HL-60 (cell line): ENCODE results near the gene GRK5.

Experiments
- DNase-seq, 2 experiments: peaks; one replicate each; pipeline ENCODE4 v3.0.0-alpha.2; 2010 to 2020; ENCODE audit warnings: low read depth in 1 of 2, low spot score in 1 of 2
- H3K27ac ChIP-seq: fragments of 250-450 bp; sonication (Bioruptor Pico); replicated peaks from 2 replicates; pipeline ENCODE4 v1.5.1; 2020; ENCODE audit warnings: mild to moderate bottlenecking, moderate library complexity
- H3K27me3 ChIP-seq: fragments of 250-450 bp; sonication (Bioruptor Pico); 2 replicates; pipeline ENCODE4 v1.5.1; 2021; ENCODE audit warnings: mild to moderate bottlenecking, moderate library complexity; ENCODE audit not compliant: insufficient read depth, poor library complexity, severe bottlenecking
- H3K4me3 ChIP-seq: replicated peaks from 2 replicates; pipeline ENCODE4 v1.5.1; 2011; ENCODE audit warnings: mild to moderate bottlenecking, control low read depth, low read length; ENCODE audit not compliant: insufficient read depth
- GABPA ChIP-seq: IDR thresholded peaks from 2 replicates; pipeline ENCODE4 v1.6.1; 2012; ENCODE audit warnings: low read depth
- POLR2AphosphoS5 ChIP-seq: IDR thresholded peaks from 2 replicates; pipeline ENCODE4 v1.6.1; 2012; ENCODE audit warnings: low read depth
- SPI1 ChIP-seq: IDR thresholded peaks from 2 replicates; pipeline ENCODE4 v1.6.1; 2012; ENCODE audit warnings: low read depth, mild to moderate bottlenecking, borderline replicate concordance
- TF ChIP-seq, protein P1 (sequence below): IDR thresholded peaks from one replicate; pipeline ENCODE4 v1.5.1; 2011; ENCODE audit warnings: low read length, control low read depth, inconsistent platforms; ENCODE audit not compliant: insufficient read depth
- TF ChIP-seq, protein P2 (sequence below): IDR thresholded peaks from 2 replicates; pipeline ENCODE4 v1.6.1; 2012; ENCODE audit warnings: low read depth; ENCODE audit not compliant: insufficient replicate concordance

Gene GRK5

DNA sequence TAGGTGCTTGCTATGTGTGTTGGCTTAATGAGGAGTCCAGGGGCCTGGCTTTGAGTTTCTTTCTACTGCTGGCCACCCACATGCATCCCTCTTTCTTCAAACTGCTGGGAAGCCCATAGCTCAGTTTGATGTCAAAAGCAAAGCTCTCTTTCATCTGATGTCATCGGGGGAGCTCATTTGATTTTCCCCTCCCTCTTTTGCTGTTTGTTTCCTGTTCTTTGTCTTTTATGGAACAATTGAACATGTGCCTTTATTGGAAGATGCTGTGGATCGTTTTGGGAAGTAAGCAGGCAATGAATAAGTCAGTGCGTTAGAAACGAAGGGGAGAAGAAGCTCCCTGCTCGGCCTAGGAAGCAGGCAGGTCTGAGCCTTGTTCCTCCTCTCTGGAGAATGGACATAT is 140.7 kb downstream of the GRK5 start:
- TF ChIP-seq, protein P1, sequence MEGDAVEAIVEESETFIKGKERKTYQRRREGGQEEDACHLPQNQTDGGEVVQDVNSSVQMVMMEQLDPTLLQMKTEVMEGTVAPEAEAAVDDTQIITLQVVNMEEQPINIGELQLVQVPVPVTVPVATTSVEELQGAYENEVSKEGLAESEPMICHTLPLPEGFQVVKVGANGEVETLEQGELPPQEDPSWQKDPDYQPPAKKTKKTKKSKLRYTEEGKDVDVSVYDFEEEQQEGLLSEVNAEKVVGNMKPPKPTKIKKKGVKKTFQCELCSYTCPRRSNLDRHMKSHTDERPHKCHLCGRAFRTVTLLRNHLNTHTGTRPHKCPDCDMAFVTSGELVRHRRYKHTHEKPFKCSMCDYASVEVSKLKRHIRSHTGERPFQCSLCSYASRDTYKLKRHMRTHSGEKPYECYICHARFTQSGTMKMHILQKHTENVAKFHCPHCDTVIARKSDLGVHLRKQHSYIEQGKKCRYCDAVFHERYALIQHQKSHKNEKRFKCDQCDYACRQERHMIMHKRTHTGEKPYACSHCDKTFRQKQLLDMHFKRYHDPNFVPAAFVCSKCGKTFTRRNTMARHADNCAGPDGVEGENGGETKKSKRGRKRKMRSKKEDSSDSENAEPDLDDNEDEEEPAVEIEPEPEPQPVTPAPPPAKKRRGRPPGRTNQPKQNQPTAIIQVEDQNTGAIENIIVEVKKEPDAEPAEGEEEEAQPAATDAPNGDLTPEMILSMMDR = no peak
- TF ChIP-seq, protein P2, sequence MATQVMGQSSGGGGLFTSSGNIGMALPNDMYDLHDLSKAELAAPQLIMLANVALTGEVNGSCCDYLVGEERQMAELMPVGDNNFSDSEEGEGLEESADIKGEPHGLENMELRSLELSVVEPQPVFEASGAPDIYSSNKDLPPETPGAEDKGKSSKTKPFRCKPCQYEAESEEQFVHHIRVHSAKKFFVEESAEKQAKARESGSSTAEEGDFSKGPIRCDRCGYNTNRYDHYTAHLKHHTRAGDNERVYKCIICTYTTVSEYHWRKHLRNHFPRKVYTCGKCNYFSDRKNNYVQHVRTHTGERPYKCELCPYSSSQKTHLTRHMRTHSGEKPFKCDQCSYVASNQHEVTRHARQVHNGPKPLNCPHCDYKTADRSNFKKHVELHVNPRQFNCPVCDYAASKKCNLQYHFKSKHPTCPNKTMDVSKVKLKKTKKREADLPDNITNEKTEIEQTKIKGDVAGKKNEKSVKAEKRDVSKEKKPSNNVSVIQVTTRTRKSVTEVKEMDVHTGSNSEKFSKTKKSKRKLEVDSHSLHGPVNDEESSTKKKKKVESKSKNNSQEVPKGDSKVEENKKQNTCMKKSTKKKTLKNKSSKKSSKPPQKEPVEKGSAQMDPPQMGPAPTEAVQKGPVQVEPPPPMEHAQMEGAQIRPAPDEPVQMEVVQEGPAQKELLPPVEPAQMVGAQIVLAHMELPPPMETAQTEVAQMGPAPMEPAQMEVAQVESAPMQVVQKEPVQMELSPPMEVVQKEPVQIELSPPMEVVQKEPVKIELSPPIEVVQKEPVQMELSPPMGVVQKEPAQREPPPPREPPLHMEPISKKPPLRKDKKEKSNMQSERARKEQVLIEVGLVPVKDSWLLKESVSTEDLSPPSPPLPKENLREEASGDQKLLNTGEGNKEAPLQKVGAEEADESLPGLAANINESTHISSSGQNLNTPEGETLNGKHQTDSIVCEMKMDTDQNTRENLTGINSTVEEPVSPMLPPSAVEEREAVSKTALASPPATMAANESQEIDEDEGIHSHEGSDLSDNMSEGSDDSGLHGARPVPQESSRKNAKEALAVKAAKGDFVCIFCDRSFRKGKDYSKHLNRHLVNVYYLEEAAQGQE = no peak
- TF ChIP-seq POLR2AphosphoS5 = no peak
- no peak for TF ChIP-seq SPI1
- TF ChIP-seq GABPA = no peak
- DNase-seq = no peak
- Histone ChIP-seq H3K4me3 (no peak overlapping the region), H3K27me3 (no peaks in the 10 kb centered on the region), H3K27ac (no peak overlapping the region)

- no peak for TF ChIP-seq GABPA
- TF ChIP-seq POLR2AphosphoS5 = no peak
- TF ChIP-seq, protein P2 = no peak
- Histone ChIP-seq H3K27ac (no peak overlapping the region), H3K4me3 (no peak overlapping the region), H3K27me3 (no peaks in the 10 kb centered on the region)
- DNase-seq = no peak
Observed at GRCh38 chr10:119348516-119349240, 141.3 kb downstream of the GRK5 start.

- TF ChIP-seq SPI1 = no peak
- H3K27ac ChIP-seq = no peak overlapping the region
- no peak for DNase-seq
Observed at GRCh38 chr10:119349341-119349740, 142.0 kb downstream of the GRK5 start.

GRCh38 chr10:119349937-119350501 is 142.6 kb downstream of the GRK5 start:
- TF ChIP-seq POLR2AphosphoS5 (no peak), SPI1 (no peak), GABPA (no peak)
- TF ChIP-seq, protein P2 = no peak
- TF ChIP-seq, protein P1 = no peak
- Histone ChIP-seq H3K4me3 (no peak overlapping the region), H3K27ac (no peak overlapping the region), H3K27me3 (no peaks in the 10 kb centered on the region)
- no peak for DNase-seq

More at GRCh38 chr10:119349341-119349740, 142.0 kb downstream of the GRK5 start:
- Histone ChIP-seq H3K27me3 (no peaks in the 10 kb centered on the region), H3K4me3 (no peak overlapping the region)
